ENCODE measurements around the gene SCTR.

SCTR gene

DNA sequence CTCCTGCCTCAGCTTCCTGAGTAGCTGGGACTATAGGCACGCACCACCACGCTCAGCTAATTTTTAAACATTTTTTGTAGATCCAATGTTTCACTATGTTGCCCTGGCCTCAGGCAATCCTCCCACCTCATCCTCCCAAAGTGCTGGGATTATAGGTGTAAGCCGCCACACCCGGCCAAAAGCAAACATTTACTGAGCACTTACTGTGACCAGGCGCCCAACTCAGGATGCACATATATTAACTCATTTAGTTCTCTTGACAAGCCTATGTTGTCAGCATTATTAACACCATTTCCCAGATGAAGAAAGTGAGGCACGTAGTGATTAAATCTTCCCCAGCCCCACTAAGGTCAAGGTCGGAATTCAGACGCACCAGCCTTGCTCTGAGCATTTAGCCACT is 51.5 kb downstream of the SCTR start:
- DNase-seq, result no peak

DNA sequence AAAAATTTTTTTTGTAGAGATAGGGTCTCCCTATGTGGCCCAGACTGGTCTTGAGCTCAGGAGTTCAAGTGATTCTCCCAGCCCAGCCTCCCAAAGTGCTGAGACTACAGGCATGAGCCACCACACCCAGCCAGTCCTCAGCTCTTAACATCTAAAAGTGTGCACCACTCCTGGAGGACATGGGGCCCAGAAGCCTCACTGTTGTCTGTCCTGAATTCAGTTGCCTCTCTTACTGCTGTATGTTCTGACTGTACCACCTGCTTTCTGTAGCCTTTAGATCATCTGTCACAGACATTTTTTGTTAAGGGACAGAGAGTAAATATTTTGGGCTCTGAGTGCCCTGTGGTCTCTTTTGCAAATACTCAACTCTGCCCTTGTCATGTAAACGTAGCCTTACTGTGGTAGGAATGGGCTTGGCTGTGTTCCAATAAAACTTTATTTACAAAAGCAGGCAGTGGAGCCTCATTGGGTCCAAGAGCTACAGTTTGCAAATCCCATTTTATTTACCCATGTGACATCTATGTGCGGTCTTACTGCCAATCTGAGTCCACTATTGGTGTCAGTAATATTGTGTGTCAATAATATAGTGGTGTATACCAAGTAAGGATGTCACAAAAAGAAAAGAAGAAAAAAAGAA is 54.5 kb downstream of the SCTR start:
- no peak for DNase-seq

- DNase-seq, result no peak
These were observed 55.2 kb downstream of the SCTR start for GRCh38 chr2:119469131-119469530.

GRCh38 chr2:119468154-119468955 is 55.9 kb downstream of the SCTR start:
- no peak for DNase-seq

- no peak for DNase-seq
These were observed 57.9 kb downstream of the SCTR start for GRCh38 chr2:119466373-119466772.

DNA sequence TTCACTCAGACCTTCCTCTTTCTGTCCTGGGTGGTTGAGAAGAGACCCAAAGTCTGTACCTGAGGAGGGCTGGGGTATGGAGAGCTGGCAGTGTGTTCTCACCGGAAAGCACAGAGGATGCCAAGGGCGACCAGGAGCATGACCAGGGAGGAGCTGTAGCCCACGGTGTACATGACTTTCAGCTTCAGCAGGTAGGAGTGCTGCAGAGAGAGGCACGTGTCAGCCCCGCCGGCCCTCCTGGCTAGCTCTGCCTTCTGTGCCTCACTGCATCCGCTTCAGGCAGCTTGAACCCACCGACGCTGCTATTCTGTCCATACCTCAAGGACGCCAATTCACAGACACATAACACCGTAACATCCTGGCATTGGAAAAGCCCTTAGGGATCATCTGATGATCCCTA is 58.6 kb downstream of the SCTR start:
- DNase-seq, result no peak

GRCh38 chr2:119464981-119465380 is 59.3 kb downstream of the SCTR start:
- DNase-seq, result no peak

DNA sequence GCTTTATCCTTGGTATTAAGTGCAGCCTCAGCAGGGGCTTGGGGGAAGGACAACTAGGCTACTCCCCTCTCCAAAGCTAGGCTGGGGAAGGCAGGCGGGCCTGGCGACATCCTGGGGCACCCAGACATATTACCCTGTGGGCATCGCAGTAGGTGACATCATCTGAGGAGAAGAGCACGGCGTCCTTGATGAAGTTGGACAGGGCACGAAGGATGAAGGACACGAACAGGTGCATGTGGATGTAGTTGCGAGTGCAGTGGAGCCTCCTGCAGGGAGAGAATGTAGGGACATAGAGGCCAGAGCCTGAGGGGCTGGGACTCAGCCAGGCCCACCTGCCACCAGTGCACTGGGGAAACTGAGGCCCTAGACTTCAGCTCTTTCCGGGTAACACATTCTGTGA is 60.3 kb downstream of the SCTR start:
- DNase-seq, result no peak

DNA sequence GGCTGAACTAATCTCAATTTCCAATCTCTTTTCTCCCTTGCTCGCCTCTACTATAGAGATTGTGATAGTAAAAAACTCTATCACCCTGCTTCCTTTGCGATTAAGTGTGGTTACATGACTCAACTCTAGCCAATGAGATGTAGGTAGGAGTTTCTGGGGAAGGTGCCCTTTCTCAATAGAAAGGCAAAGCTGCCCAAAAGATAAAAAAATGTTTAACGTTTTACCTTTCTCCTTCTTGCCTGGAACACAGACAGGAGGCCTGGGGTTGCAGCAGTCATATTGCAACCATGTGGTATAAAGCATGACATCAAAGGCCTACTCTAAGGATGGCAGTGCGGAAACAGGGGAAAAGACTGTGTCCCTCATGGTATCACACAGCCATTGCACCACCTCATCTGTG is 61.1 kb downstream of the SCTR start:
- DNase-seq, result no peak

DNA sequence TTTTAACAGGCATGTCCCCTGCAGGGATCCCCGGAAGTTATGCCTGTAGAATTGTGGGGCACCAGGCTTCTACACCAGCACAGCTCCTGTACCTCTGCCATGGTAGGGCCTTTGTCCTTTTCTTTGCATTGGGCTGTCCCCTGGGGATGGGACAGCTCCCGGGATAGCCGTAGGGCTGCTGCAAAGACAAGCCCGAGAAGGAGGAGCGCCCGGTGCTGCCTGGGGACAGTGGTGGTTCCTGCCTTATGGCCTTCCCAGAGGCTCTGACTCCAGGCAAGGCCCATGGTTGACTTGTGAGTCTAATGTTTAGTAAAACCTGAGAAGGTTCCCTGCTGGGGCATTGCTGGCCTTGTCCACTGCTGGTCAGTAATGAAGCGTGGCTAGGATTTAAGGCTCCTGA is 61.7 kb downstream of the SCTR start:
- no peak for DNase-seq

DNA sequence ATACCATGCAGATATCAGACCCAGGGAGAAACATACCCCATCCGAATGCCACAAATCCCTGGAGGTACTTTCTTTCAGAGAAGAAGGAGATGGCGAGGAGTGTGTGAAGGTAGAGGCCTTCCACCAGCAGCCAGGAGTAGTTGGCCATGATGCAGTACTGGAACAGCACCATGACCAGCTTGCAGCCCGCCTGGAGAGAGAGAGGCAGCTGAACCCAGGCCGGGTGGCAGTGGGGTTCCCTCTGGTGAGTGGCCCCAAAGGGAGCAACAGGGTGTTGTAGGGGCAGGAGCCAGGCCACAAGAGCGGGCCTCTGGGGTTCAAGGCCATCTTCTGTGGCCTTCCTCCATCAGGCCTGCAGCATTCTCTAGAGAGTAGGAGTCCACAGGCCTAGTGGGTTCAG is 62.5 kb downstream of the SCTR start:
- no peak for DNase-seq

GRCh38 chr2:119460076-119460475 is 64.2 kb downstream of the SCTR start:
- no peak for DNase-seq

DNA sequence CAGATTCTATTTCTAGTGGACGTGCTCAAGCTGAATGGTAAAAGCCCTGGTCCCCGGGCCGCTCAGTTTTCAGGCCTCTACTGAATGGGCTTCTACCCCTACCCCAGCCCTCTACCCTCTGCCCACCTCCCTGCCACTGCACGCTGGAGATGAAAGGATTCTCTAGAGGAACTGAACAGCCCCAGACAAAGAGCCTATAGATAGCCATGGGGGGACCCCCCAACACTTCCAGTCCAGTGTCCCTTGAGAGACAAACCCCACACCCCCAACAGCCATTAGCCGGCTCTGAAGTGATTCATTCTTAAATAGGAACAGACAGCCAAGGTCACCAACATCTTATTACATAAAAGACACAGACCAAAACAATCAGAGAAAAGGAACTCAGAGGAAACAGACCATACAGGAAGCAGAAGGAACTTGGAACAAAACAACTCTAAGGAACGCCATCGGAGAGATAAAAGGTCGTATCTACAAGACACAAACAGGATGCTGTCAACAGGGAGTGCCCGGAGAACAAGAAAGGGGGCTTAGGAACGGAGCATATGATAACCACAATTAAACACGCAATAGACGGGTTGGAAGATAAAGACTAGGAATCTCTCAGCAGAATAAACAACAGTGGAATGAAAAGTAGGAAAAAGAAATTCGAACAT is 69.1 kb downstream of the SCTR start:
- DNase-seq, result no peak

GRCh38 chr2:119453972-119454593 is 70.2 kb downstream of the SCTR start:
- DNase-seq, result no peak

DNA sequence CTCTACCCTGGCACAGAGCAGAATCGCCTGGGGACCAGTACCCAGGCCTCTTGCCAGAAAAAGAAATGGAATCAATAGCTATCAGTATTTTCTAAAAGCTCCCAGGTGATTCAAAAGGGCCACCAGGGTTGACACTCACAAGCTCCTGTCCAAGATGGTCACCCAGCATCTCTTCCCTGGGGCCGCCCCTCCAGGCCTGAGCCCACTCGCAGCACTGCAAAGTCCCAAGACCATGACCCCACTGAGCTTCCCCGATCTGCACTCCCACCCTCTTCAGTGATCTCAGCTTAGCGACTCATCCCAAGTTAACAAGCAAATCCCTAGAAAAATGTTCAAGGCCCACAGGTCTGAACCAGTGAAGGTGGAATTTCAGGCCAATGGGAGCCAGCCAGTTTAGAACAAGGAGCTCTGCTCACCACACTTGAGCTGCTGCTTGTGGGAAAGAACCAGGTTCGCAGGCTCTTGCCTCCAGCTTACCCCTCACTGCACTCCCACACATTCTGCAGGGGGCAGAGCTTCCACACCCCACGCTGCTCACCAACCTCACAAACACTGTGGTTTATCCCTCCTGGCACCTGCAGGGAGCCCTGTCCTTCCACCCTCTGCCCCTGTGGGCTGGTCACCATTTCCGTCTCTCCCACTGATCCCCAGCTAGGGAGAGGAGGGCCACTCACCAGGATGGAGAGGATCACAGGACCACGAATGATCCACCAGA is 72.8 kb downstream of the SCTR start:
- DNase-seq, result no peak

GRCh38 chr2:119449521-119449920 is 74.8 kb downstream of the SCTR start:
- DNase-seq, result no peak

DNA sequence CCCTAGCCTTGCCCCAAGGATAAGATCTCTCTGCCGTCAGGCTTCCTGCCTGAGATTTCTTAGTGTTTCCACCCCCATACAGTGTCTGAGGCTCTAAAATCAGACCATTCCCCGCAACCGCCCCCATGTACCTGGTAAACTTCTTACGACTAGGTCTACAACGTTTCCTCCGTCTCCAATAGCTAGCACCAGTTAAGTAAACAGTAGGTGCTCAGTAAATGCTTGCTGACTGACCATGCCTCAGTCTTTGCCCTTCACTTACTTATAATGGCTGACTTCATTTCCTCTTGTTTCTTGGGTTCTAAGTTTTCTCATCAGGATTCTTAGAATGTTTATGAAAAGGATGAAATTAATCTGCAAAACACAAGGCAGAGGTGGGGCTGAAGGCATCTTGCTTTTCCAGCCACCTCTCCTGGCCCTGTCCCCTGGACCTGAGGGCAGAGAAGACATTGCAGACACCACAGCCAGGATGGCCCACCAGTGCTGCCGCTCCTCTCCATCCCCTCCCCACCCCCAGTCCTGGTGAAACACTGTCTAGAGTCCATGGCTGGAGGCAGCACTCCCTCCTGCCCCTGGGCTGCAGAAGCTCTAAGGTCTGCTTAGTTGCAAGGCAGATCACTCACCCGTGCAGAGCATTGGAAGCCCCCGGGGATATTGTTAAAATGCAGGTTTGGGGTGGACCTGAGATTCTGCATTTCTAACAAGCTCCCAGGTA is 75.7 kb downstream of the SCTR start:
- no peak for DNase-seq

DNA sequence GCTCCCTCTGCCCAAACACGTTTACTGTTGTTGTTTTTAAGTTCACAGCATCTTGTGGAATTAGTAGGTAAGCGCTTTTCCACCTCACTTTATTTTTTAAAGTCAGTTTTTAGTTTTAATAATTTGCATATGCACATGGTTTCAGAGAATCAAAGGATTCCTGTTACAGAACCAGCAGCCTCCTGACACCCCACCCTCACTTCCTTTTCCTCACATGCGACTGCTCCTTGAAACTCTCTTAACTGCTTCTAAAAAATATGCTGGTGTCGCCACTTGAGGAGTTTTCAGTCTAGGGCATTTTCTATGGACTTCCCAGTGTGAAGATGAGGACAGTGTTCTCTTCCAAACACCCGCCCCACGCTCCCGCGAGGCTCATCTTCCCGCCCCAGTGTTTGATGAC is 78.2 kb downstream of the SCTR start:
- no peak for DNase-seq

DNA sequence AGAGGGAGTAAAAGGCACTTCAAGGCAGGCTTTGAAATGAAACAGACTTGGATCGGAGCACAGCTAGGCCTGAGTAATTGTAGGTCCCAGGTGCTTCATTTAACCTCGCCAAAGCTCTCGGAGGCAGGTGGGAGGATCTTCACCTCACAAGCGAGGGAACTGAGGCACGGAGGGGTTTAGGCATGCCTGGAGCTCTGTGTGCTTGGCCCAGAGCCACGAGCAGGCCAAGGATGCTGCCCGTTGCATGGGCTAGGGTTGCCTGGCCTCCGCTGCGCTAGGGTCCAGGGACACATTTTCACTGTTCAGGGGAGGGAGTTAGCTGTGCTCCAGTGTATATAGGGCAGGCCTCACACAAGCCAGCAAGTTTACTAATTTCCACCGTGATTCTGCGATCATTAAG is 81.4 kb downstream of the SCTR start:
- no peak for DNase-seq

- no peak for DNase-seq
These were observed 82.1 kb downstream of the SCTR start for GRCh38 chr2:119442226-119442619.

DNA sequence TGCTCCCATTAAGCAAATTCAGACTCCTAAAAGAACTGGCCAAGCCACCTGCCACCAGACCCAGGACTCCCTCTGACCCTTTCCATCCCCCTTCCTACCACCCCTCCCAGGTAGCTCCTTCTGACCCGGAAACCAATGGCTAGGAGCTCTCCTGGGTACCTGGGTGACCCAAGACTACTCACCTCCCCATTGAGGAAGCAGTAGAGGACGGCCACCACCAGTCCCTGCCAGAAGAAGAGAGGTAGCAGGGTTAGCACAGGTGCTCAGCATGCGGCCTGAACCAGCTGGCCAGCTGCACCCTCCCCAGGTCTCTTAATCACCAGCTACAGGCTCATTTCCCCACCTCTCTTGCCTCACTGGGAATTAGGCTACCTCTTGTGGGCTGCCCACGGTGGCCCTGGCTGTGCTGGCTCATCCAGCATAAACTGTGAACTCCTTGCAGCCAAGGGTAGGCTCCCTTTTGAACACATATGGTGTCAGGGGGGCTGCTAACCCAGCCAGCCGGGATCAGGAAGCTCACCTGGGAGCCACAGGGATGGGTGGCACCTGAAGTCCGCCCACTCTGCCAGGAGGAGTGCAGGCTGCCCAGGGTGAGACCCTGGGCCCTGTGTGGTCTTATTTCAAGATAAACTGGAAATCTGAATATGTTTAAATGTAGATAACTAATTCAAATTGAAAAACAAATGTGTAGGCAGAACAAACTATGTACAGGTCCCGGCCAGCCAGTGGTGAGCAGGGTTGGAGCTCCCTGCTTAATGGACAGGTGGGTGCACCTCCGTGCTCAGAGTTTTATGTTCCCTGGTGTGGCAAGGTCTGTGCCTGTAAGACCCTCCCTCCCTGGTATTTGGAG is 82.7 kb downstream of the SCTR start:
- no peak for DNase-seq

All from CD4-positive, alpha-beta T cell treated with Interleukin-4 for 1 hour (primary cell).